NCI-H1105 treated with DMSO at 0.1 percent for 48 hours (cell line): ENCODE measurements around the gene EVX2.

Experiments used
- DNase-seq: peaks from one replicate; lab custom pipeline; 2025; lab: John Stamatoyannopoulos, UW

EVX2 gene

GRCh38 chr2:176082824-176083751 is 674 bp downstream of the EVX2 start:
- DNase-seq = no peak

DNA sequence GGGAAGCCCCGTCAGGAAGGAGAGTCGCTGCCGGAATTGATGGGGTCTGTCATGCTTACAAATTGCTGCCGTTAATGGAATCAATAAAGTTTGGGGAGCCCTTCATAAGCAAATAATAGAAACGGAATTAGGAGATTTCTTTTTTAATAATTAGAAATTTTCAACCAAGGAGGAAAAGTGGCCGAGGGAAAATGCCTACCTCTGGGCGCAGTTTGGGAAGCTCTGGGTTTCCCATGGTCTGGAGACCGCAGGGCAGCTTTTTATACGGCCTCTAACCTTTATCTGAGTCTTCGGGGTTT is 1.3 kb downstream of the EVX2 start:
- no peak for DNase-seq

GRCh38 chr2:176081837-176082524 is 1.8 kb downstream of the EVX2 start:
- DNase-seq = no peak

DNA sequence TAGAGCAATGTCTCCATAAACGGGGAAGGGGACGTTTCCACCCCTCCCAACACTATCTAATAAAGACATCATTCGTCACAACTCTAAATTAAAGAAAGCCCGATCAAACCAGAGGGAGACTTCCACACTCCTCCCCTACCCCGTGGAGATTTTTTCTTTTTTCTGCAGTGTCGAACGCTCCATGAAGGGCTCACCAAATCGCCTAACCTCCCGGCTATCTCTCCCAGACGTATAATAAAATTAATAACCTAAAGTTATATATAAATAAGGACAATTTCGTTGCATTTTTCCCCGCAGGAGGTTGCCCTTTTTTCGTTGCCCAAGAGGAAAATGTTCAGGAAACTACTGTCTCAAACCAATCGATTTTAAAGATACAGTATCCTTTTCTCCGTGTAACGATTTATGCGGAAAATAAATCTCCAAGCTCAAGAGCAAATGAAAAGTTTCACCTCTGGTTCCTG is 2.4 kb downstream of the EVX2 start:
- DNase-seq = no peak

GRCh38 chr2:176080540-176081375 is 3.0 kb downstream of the EVX2 start:
- no peak for DNase-seq

DNA sequence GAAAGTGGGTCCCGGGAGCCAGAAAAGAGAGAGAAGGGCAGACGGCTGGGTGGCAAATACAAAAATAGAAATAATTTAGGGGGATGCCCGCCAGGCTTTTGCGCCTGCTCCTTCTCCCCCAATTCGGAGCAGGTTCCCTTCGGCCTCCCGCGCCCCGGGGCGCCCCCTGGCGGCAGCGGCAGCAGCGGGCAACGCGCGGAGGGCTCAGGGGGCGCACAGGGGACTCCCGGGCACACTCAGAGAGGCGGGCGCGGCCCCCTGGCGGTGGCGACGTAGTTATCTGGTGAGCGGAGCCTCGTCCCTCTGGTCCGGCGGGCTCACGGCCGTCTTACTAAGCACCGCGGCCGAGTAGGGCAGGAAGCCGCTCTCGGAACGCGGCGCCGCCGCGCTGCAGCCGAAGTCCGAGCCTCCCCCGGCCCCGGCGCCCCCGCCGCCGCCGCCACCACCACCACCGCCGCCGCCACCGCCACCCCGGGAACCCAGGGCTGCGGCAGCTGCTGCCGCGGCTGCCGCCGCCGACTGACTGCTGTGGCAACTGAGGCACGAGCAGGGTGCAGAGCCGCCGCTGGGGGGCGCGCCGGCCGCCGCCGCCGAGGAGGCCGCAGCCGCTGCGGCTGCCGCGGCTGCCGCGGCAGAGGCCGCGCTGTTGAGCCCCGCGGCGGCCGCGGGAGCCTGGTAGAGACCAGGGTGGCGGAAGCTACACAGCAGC is 3.8 kb downstream of the EVX2 start:
- no peak for DNase-seq

GRCh38 chr2:176079285-176079830 is 4.4 kb downstream of the EVX2 start:
- DNase-seq = no peak

DNA sequence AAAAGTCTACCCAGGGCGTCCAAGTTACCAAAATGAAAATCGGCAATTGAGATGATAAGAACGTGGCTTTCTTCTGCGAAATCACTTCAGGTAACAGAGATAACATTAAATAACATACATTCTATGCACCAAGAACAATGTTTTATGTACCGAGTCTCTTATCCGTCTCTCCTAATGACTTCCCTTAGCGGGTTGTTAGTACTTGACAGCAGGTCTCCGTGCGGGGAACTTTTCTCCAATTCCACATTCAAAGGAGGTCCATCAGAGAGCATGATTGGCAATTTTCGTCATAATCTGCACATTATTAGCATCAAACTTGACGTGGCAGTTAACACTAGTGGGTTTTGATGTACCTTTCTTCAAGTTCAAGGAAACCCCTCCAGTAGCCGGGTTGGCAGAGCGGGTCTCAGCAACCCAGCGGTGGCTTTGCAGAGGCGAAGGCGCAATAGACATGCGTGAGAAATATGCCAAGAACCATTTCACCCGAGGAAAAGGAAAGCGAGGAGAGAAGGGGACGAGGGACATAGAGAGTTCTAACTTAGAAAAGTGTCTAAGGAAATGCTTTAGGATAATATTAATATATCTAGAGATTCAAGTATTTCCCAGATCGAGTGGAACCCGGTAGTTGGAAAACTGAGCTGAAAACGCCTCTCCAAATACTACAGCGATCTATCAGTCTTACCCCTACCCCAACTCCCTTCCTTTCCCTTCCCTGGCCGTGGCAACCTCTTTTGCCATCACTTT is 5.0 kb downstream of the EVX2 start:
- DNase-seq = no peak

DNA sequence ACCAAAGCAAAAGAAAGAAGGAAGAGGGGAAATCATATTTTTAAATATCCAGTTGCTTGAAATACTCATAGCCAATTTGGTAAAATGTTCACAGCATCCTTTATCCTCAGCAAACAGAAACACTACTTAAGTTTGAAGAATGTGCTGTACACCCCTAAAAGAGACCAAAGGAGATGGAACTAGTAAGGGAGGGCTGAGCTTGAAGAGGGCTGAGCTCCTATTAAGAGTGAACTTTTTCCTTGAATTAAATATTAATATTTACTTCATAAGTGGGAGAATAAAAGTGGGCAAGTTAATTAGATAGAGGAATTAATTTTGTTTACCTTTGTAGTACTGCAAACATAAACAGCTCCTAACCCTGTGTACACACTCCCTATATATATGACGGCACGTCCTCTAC is 7.0 kb downstream of the EVX2 start:
- DNase-seq = no peak

- DNase-seq = no peak
These were observed 7.7 kb downstream of the EVX2 start for GRCh38 chr2:176076063-176076462.

DNA sequence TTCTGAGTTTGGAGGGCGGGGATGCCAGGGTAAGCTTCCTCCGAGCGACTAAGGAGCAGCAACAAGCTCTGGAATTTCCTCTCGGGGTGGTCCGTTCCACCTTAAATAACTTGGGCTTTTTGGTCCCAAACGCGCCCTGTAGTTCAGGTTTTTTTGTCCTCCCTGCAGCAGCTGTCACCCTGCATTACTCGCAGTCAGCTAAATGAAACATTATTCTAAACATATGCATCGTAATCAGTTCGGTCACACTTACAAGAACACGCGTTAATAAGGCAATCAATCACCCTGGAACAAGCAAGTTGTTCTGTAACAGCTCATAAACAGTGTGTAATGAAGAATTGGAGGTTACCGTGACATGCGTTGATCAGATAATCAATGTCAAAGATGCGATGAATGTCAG is 8.3 kb downstream of the EVX2 start:
- DNase-seq = no peak

DNA sequence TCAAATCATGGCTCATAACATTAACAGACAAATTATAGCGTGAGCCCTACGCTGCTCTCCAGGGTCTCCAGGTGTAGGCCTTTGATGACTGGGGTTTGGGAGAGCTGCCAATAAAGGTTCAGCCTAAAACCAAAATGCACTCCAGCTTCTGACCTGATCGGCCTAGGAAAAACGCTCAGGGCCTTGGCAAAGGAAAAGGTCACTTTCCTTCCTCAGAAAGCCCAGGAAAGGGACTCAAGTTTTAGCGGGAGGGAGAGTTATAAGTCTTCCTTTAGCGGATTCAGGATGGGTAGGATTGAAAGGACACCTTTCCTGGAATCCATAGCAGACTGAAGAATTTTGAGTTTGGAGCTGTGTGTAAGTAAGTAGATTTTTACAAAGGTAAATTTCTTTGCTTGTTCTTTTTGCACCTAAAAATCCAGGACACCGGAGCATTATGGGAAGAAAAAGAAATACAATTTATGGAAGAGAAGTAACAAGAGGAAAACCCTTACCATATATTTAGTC is 8.8 kb downstream of the EVX2 start:
- DNase-seq = peak; percentile 76

GRCh38 chr2:176072951-176073904 is 10.5 kb downstream of the EVX2 start:
- DNase-seq = no peak

GRCh38 chr2:176072292-176072669 is 11.5 kb downstream of the EVX2 start:
- DNase-seq = no peak

GRCh38 chr2:176071330-176072291 is 12.2 kb downstream of the EVX2 start:
- DNase-seq = no peak

DNA sequence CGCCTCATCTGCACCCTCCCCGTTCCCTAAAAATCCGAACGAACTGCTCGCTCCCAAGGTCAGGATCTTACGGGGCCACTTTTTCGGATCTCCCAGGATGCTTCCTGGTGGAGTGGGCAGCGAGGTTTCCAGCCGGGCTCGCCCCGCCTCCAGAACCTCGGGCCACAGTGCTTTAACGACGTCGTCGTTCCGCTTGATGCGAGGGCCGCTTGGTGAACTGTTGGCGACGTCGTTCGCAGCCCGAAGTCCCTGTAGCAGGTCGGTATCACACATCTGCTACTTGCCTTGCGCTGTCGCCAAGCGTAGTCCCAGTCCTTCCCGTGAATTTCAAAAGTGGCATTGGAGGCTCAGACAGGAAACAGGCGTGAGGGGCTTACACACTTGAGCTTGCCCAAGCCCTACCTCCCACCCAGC is 15.3 kb downstream of the EVX2 start:
- DNase-seq = no peak

GRCh38 chr2:176067589-176068418 is 16.0 kb downstream of the EVX2 start:
- no peak for DNase-seq
